GM19467 (cell line): ENCODE measurements around the gene DHCR24.

Experiments used
- ATAC-seq: cut with Tn5 transposase; IDR thresholded peaks from one replicate; pipeline ENCODE4 v1.9.1; 2021; ENCODE audit warnings: mild to moderate bottlenecking, moderate library complexity; ENCODE audit not compliant: unreplicated experiment

DHCR24 gene

DNA sequence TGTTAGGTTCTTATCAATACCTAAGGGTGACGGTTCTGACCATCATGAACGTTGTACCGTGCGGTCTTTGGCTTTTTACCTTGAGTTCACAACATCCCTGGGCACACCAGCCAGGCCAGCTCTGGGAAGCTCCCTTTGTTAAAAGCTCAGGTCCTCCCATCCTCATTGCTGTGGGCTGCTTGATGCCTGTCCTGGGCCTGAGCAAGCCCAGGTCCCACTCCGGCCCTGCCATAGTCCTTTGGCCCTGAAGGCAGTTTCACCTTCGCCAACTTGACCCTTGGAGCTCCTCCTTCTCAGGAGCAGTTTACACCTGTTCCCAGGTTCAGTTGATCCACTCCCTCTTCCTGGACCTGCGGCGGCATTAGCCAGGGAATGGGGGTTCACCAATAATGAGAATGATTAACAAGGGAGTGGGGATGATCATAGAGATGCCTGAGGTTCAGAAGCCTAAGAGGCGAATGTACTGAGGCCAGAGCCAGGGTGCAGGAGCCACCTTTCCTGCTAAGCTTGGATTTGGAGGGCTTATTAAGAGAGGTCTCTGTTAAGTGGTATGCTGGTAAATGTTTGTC, 40.2 kb downstream of the DHCR24 start:
- no peak for ATAC-seq

GRCh38 chr1:54846301-54846700, 40.7 kb downstream of the DHCR24 start:
- ATAC-seq = no peak

DNA sequence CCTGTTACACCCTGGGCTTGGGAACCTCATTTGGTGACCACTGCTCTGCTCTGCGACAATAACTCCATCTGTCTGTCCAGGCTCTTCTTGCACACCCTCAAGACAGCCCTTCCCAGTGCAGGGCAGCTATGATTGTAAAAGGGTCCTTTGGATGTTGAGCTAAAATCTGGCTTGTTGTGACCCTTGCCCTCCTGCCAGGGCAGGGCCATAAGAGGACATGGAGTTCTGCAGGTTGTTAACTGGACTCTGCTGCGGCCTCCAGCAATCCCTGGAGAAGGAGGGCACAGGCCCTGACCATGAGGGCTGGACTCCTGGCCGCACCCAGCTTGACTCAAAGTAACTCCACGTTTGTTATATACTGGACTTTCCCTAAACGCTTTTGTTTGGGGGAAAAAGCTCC, 41.2 kb downstream of the DHCR24 start:
- no peak for ATAC-seq

- no peak for ATAC-seq
Measured at GRCh38 chr1:54844564-54844963, 42.4 kb downstream of the DHCR24 start.

- no peak for ATAC-seq
Measured at GRCh38 chr1:54843449-54843848, 43.5 kb downstream of the DHCR24 start.

- no peak for ATAC-seq
Measured at GRCh38 chr1:54842963-54843362, 44.0 kb downstream of the DHCR24 start.

- no peak for ATAC-seq
Measured at GRCh38 chr1:54842206-54842915, 44.6 kb downstream of the DHCR24 start.

GRCh38 chr1:54839824-54840223, 47.2 kb downstream of the DHCR24 start:
- ATAC-seq = no peak

GRCh38 chr1:54838565-54839180, 48.3 kb downstream of the DHCR24 start:
- ATAC-seq = no peak

GRCh38 chr1:54837002-54837853, 49.8 kb downstream of the DHCR24 start:
- no peak for ATAC-seq

DNA sequence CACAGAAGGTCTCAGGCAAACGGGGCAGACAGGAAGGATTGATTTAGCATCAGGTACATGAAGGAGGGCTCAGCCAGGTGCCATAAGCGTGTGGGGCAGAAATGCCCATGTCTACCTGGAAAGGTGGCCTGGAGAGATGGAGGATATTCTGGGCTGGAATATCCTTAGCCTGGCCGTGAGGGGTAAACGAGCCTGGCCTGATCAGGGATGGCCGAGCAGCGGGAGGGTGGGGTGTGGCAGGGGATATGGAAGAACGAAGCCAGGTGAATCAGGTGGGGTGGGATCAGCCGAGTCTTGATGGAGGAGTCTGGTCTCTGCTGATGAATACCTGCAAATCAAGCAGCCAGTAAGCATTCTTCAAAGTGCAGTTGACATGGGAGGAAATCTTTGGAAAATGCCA, 50.4 kb downstream of the DHCR24 start:
- no peak for ATAC-seq

- no peak for ATAC-seq
Measured at GRCh38 chr1:54835970-54836369, 51.0 kb downstream of the DHCR24 start.

GRCh38 chr1:54835131-54835898, 51.7 kb downstream of the DHCR24 start:
- ATAC-seq = no peak

DNA sequence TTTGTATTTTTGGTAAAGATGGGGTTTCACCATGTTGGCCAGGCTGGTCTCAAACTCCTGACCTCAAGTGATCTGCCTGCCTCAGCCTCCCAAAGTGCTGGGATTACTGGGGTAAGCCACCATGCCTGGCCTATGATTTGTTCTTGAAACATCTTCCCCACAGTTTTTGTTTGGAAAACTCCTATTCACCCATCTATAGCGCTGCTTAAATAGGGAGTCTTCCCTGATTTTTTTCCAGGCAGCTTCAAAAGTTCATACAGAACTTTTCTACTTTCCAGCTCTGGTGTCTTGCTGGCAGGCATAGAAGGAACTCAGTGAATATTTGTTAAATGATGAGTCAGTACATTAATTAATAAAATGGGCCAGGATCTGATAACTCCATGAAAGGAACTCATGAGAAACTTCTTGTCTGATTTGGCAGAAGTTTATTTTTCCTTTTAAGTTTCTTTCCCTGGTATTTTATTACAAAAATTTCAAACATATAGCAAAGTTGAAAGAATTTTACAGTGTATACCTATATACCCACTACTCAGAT, 52.9 kb downstream of the DHCR24 start:
- ATAC-seq = no peak

DNA sequence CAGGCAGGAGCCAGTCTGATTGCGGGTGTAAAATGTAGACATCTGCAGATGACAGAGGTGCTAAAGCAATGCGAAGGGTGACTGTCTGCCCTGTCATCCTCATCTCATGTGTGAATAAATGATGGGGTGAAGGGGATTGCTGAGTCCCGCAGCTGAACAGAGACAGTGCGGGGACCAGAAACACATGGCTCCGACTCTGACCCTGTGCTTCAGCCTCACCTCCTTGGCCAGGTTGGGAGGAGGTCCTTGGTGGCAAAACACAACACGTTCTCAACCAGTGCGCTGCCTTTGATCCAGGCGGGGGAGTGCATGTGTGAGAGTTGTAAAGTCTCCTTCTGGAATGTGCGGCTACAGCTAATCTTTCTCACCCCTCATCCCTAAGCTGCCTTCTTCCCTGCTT, 53.9 kb downstream of the DHCR24 start:
- no peak for ATAC-seq

DNA sequence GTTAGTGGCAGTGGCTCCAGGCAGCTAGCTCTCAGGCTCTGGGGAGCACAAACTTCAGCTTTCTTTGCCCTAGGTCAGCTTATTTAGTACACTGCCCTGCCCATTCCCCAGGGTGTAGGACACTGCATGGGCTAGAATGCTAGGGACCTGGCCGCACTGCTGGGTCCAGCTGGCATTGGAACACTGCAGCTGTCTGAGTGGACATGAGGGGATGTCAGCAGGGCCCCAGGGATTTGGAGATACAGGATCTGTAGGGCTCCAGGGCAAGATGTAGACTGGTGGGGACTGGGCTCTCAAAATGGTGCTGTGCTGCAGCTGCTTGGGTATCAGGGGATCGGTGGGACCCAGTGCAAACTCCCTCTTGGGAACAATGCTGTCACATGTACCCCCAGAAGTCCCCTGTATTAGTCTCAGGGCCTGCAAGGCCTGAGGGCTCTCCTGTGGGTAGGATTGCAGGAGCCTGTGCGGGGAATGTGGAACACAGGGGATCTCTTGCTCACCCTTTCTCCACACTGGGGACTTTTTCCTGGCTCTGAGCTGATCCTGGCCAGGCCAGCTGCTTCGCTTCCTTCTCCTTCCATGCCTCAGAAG, 60.7 kb downstream of the DHCR24 start:
- no peak for ATAC-seq

- ATAC-seq = no peak
Measured at GRCh38 chr1:54825696-54826095, 61.3 kb downstream of the DHCR24 start.

DNA sequence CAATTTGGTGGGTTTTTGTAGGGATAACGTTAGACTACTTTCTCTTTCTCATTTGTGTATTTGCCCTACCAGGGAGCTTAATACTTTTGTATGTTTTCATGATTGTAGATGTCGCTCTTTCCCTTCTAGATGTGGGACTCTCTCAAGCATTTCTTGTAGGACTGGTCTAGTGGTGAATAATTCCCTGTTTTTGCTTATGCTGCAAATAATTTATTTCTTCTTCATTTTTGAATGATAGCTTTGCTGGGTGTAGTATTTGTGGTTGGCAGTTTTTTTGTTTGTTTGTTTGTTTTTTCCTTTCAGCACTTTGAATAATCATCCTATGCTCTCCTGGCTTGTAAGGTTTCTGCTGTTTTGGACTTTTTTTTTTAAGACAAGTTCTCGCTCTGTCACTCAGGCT, 63.3 kb downstream of the DHCR24 start:
- ATAC-seq = no peak

DNA sequence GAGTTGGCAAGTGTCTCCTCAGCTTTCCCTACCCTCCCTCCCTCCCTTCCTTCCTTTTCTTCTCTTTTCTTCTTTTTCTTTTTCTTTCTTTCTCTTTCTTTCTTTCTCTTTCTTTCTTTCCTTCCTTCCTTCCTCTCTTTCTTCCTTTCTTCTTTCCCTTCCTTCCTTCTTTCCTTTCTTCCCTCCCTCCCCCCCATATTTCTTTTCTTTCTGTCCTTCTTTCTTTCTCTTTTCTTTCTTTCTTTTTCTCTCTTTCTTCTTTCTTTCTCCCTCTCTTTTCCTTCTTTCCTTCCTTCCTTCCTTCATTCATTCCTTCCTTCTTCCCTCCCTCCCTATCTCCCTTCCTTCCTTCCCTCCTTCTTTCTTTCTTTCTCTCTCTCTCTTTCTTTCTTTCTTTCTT, 67.3 kb downstream of the DHCR24 start:
- ATAC-seq = no peak

DNA sequence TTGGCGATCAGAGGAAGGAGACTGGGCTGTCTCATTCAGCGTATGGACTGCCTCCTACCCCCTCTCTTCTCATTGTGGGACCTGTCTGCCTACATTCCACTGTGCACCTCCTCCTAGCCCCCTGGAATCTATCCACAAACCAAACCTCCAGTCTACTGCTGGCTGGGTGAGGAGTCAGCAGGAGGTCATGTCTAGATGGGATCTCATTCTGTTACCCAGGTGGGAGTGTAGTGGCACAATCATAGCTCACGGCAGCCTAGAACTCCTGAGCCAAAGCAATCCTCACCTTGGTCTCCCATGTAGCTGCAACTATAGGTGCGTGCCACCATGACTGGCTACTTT, 67.8 kb downstream of the DHCR24 start:
- no peak for ATAC-seq
